ENCODE measurements around the gene DAG1.

Gene DAG1

GRCh38 chr3:49469936-49470713 lies at the start of gene DAG1:
TSS of gene DAG1 (plus strand) at chr3:49470267. CDS start at chr3:49510535, 40,268 bp downstream.
- H3K27me3 Mint-ChIP-seq: no peaks in the 10 kb centered on the region
- ATAC-seq (replicated peaks; ENCODE audit: extremely low read depth, poor library complexity, severe bottlenecking) (peak; percentile 92), DNase-seq (ENCODE audit: low spot score in 2 of 2) (peak; percentile 89 to 90)
- H3K9me3 Mint-ChIP-seq: no peaks in the 10 kb centered on the region
- peaks cover 5% of the 10 kb centered on the region for H3K36me3 Mint-ChIP-seq (ENCODE audit: insufficient read depth)
- peaks cover 16% of the 10 kb centered on the region for H3K4me1 Mint-ChIP-seq
- peak within 1 kb of the TSS; percentile 86 for H3K4me3 Mint-ChIP-seq
- H3K27ac Mint-ChIP-seq (ENCODE audit: low read depth): peak within 1 kb of the TSS; percentile 83

DNA sequence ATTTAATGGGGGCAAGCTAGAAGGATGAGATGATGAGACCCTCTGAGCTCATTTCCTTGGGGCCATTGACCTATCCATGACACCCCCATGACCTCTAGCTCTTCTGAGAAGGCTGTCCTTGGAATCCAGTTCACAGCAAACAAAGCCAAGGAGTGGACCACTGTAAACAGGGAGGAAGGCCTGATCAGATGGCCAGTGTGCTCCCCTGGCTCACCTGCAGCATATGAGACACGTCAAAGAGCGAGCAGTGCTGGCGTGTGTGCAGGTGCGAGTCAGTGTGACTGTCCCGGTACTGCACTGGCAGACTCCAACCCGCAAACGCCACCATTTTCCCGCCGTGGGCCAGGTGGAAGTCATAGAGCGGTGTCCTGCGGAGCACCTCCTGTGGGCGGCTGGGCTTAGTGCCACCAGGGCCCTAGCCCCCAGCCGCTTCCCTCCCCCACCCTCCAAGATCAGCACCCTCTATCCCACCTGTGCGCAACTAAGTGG lies 48.1 kb upstream of the DAG1 start:
- H3K4me3 Mint-ChIP-seq: no peak overlapping the region
- DNase-seq (ENCODE audit: low spot score in 2 of 2): no peak
- peaks cover 14% of the 10 kb centered on the region for H3K36me3 Mint-ChIP-seq (ENCODE audit: insufficient read depth)
- no peaks in the 10 kb centered on the region for H3K9me3 Mint-ChIP-seq
- no peak for ATAC-seq (replicated peaks; ENCODE audit: extremely low read depth, poor library complexity, severe bottlenecking)
- no peak overlapping the region for H3K27ac Mint-ChIP-seq (ENCODE audit: low read depth)
- H3K27me3 Mint-ChIP-seq: no peaks in the 10 kb centered on the region
- peaks cover 36% of the 10 kb centered on the region for H3K4me1 Mint-ChIP-seq

DNA sequence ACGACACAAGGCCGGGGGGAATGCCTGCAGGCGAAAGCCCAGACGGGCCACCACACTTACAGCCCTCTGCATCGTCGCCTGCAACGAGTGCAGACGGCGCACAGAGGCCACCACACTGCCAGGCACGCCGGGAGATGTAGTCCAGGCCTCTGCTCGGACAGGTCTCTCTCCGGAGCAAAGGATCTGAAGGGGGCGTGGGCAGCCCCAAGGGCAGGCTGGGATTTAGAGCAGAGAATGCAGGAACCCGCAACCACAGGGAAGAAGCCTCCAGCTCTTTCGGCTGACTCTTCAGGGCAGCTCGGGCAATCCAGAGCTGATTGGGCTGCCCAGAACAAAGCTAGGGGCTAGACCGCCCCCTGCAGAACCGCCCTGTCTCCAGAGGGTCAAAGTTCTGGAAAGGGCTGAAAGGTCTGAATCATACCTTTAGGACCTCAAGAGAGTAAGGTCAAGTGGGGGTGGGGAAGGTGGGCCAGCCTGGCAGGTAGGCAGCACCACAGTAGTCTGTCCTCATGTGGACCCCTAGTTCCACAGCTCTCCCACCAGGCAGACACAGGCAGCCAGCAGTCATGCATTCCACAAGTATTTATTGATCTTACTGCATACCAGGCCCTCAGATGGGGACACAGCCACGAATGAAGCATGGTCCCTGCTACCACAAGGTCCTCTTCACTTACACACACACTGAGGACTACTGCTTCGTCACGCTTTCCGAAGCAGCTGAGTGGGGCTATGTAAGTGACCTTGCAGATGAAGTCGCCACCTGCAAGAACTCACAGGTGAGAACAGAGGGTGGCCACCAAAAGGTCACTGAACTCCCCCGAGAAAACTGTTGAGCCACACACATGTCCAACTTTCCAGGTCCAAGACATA lies 47.5 kb upstream of the DAG1 start, which contains the start of gene AMT:
TSS of gene AMT (minus strand) at position 95 of the 870 bp plus-strand sequence. CDS start at position 72, 23 bp downstream.
- Mint-ChIP-seq H3K27ac (ENCODE audit: low read depth) (no peak within 1 kb of the TSS), H3K36me3 (ENCODE audit: insufficient read depth) (peaks cover 14% of the 10 kb centered on the region), H3K27me3 (no peaks in the 10 kb centered on the region), H3K4me1 (peaks cover 29% of the 10 kb centered on the region), H3K4me3 (no peak within 1 kb of the TSS), H3K9me3 (no peaks in the 10 kb centered on the region)
- ATAC-seq (replicated peaks; ENCODE audit: extremely low read depth, poor library complexity, severe bottlenecking): no peak
- DNase-seq (ENCODE audit: low spot score in 2 of 2): no peak

GRCh38 chr3:49424816-49425215 lies 45.3 kb upstream of the DAG1 start:
- Mint-ChIP-seq H3K27me3 (no peaks in the 10 kb centered on the region), H3K4me1 (peaks cover 29% of the 10 kb centered on the region), H3K4me3 (no peak overlapping the region), H3K36me3 (ENCODE audit: insufficient read depth) (peaks cover 11% of the 10 kb centered on the region), H3K9me3 (no peaks in the 10 kb centered on the region), H3K27ac (ENCODE audit: low read depth) (no peak overlapping the region)
- no peak for ATAC-seq (replicated peaks; ENCODE audit: extremely low read depth, poor library complexity, severe bottlenecking)
- DNase-seq (ENCODE audit: low spot score in 2 of 2): no peak

GRCh38 chr3:49427586-49427985 lies 42.5 kb upstream of the DAG1 start:
- ATAC-seq (replicated peaks; ENCODE audit: extremely low read depth, poor library complexity, severe bottlenecking): no peak
- DNase-seq (ENCODE audit: low spot score in 2 of 2): no peak
- Mint-ChIP-seq H3K36me3 (ENCODE audit: insufficient read depth) (peaks cover 7% of the 10 kb centered on the region), H3K9me3 (no peaks in the 10 kb centered on the region), H3K4me3 (peak overlapping the region; percentile 90), H3K27ac (ENCODE audit: low read depth) (peak overlapping the region; percentile 96), H3K4me1 (peaks cover 18% of the 10 kb centered on the region), H3K27me3 (no peaks in the 10 kb centered on the region)

DNA sequence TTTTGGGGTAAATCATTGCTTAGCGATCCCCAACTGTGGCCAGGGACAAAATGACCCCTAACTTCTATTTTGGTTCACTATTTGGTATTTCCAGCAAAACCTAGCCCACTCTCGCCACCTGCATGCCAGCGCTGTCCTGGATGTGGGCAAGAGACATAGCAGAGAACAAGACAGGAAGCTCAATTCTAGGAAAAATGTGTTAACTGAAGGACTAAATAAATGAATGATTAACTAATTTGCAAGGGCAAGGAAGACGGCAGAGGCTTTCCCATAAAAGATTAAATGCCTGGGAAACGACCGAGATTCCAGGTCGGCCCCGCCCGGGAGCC lies 41.4 kb upstream of the DAG1 start:
- Mint-ChIP-seq H3K36me3 (ENCODE audit: insufficient read depth) (peaks cover 7% of the 10 kb centered on the region), H3K27me3 (no peaks in the 10 kb centered on the region), H3K4me3 (peak overlapping the region; percentile 90), H3K9me3 (no peaks in the 10 kb centered on the region), H3K4me1 (peaks cover 18% of the 10 kb centered on the region), H3K27ac (ENCODE audit: low read depth) (peak overlapping the region; percentile 96)
- ATAC-seq (replicated peaks; ENCODE audit: extremely low read depth, poor library complexity, severe bottlenecking): no peak
- no peak for DNase-seq (ENCODE audit: low spot score in 2 of 2)

GRCh38 chr3:49434731-49435130 lies 35.3 kb upstream of the DAG1 start:
- no peak overlapping the region for H3K4me3 Mint-ChIP-seq
- H3K4me1 Mint-ChIP-seq: no peaks in the 10 kb centered on the region
- peaks cover 1% of the 10 kb centered on the region for H3K36me3 Mint-ChIP-seq (ENCODE audit: insufficient read depth)
- no peaks in the 10 kb centered on the region for H3K9me3 Mint-ChIP-seq
- ATAC-seq (replicated peaks; ENCODE audit: extremely low read depth, poor library complexity, severe bottlenecking): no peak
- H3K27ac Mint-ChIP-seq (ENCODE audit: low read depth): no peak overlapping the region
- no peak for DNase-seq (ENCODE audit: low spot score in 2 of 2)
- H3K27me3 Mint-ChIP-seq: no peaks in the 10 kb centered on the region

- DNase-seq (ENCODE audit: low spot score in 2 of 2) (no peak), ATAC-seq (replicated peaks; ENCODE audit: extremely low read depth, poor library complexity, severe bottlenecking) (no peak)
- no peaks in the 10 kb centered on the region for H3K27me3 Mint-ChIP-seq
- peak overlapping the region; percentile 80 for H3K27ac Mint-ChIP-seq (ENCODE audit: low read depth)
- H3K36me3 Mint-ChIP-seq (ENCODE audit: insufficient read depth): peaks cover 2% of the 10 kb centered on the region
- peaks cover 10% of the 10 kb centered on the region for H3K4me1 Mint-ChIP-seq
- no peaks in the 10 kb centered on the region for H3K9me3 Mint-ChIP-seq
- H3K4me3 Mint-ChIP-seq: no peak overlapping the region
Observed at GRCh38 chr3:49445391-49445790, 24.7 kb upstream of the DAG1 start.

- H3K36me3 Mint-ChIP-seq (ENCODE audit: insufficient read depth): no peaks in the 10 kb centered on the region
- H3K27me3 Mint-ChIP-seq: no peaks in the 10 kb centered on the region
- DNase-seq (ENCODE audit: low spot score in 2 of 2) (no peak), ATAC-seq (replicated peaks; ENCODE audit: extremely low read depth, poor library complexity, severe bottlenecking) (no peak)
- H3K9me3 Mint-ChIP-seq: no peaks in the 10 kb centered on the region
- H3K4me1 Mint-ChIP-seq: peaks cover 5% of the 10 kb centered on the region
- H3K4me3 Mint-ChIP-seq: no peak overlapping the region
- no peak overlapping the region for H3K27ac Mint-ChIP-seq (ENCODE audit: low read depth)
Observed at GRCh38 chr3:49453621-49454020, 16.4 kb upstream of the DAG1 start.

DNA sequence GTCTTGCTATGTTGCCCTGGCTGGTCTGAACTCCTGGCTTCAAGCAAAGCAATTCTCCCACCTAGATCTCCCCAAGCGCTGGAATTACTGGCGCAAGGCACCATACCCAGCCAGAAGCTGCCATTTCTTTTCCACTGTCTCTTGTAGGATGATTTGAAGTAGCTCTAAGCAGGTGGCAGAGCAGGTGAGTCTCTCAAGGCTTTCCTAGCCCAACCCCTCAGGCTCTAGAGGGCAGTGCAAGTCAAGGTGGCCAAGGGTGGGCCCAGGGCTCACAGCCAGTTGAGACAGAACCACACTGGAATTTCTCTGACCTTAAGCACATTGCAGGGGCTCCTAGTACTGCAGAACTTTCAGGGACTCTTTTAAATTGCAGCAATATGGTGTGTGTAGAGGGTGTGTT lies 15.6 kb upstream of the DAG1 start:
- Mint-ChIP-seq H3K4me1 (no peaks in the 10 kb centered on the region), H3K9me3 (no peaks in the 10 kb centered on the region), H3K36me3 (ENCODE audit: insufficient read depth) (no peaks in the 10 kb centered on the region), H3K4me3 (no peak overlapping the region), H3K27me3 (no peaks in the 10 kb centered on the region), H3K27ac (ENCODE audit: low read depth) (no peak overlapping the region)
- DNase-seq (ENCODE audit: low spot score in 2 of 2): no peak
- ATAC-seq (replicated peaks; ENCODE audit: extremely low read depth, poor library complexity, severe bottlenecking): no peak

- H3K27ac Mint-ChIP-seq (ENCODE audit: low read depth): no peak overlapping the region
- H3K4me3 Mint-ChIP-seq: no peak overlapping the region
- no peaks in the 10 kb centered on the region for H3K9me3 Mint-ChIP-seq
- no peaks in the 10 kb centered on the region for H3K36me3 Mint-ChIP-seq (ENCODE audit: insufficient read depth)
- ATAC-seq (replicated peaks; ENCODE audit: extremely low read depth, poor library complexity, severe bottlenecking): no peak
- H3K27me3 Mint-ChIP-seq: no peaks in the 10 kb centered on the region
- no peak for DNase-seq (ENCODE audit: low spot score in 2 of 2)
- no peaks in the 10 kb centered on the region for H3K4me1 Mint-ChIP-seq
Observed at GRCh38 chr3:49454898-49455681, 15.0 kb upstream of the DAG1 start.

DNA sequence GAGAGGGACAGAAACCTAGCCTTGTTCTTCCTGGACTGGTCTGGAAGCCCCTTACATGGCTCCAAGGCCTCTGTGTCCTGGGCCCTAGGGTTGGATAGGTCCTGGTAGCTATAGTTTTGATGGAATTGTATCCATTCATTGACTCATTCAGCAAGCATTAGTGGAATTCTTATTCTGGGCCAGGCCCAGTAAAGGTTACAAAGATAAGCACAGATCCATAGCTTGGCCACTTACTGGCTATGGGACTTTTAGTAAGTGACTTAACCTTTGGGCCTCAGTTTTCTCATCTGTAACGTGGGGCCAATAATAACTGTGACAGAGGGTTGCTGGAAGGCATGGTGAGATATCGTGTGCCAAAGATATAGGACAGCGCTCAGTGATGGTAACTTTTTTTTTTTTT lies 13.6 kb upstream of the DAG1 start:
- DNase-seq (ENCODE audit: low spot score in 2 of 2) (no peak), ATAC-seq (replicated peaks; ENCODE audit: extremely low read depth, poor library complexity, severe bottlenecking) (no peak)
- Mint-ChIP-seq H3K27ac (ENCODE audit: low read depth) (no peak overlapping the region), H3K4me1 (no peaks in the 10 kb centered on the region), H3K9me3 (no peaks in the 10 kb centered on the region), H3K36me3 (ENCODE audit: insufficient read depth) (no peaks in the 10 kb centered on the region), H3K27me3 (no peaks in the 10 kb centered on the region), H3K4me3 (no peak overlapping the region)

All from central memory CD8-positive, alpha-beta T cell (primary cell).